ENCODE results near the gene LARP4B.

Gene LARP4B

DNA sequence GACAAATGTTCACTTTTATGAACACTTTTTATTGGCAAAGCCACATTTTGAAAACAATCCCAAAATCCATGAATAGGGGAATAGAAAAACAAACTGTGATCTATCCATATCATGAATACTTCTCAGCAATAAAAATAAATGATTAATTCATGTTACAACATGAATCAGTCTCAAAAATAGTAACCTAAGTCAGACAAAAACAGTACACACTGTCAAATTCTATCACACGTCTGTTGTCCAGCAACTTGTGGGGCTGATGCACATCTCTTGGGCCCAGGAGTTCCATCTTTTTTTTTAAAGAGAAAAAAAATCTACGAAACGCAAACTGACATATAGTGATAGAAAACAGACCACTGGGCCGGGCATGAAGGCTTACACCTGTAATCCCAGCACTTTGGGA is 71.0 kb downstream of the LARP4B start:
- no peak for DNase-seq

DNA sequence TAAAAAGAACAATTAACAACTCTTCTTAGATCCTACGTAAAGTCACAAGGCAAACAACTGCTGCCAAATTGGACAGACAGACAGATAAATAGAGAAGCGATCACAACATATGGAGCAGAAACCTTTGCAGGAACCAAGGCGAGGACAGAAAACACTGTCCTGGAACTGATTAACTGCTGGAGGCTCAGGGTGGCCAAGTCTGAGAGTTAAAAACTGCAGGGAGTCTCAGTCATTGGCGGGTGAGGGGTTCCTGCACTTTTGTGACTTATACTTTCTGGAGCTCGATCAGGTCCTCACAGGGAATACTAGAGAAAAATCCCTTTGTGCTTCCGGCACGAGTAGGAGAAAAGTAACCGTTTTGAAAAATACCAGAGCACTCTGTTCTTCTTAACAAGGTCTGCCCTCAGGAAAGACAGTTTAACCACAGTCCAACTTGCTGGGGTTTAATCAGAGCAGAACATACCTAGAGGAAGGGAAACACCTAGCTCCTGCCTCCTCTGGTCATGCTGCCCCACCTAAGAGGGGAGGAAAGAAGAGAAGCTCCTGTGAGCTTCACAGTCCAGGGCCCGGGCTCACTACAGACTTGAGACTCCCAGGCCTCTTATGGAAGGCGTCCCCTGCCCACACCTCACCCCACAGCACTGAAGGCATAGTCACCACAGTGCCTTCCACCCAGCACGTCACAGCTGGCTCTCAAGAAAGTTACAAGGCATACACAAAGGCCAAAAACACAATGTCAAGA is 74.9 kb downstream of the LARP4B start:
- no peak for DNase-seq

DNA sequence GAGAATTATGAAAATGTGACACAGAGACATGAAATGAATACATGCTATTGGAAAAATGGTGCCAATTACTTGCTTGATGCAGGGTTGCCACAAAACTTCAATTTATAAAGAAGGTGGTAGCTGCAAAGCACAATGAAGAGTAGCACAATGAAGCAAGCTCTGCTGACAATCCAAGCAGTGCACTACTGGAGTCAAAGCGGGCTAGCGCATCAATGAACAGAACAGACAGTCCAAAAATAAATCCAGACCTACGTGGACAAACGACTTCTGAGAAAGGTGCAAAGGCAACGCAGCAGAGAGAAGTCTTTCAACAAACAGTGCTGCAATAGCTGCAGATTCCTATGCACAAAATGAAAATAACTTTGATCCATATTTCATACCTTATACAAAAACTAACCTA is 75.8 kb downstream of the LARP4B start:
- no peak for DNase-seq

DNA sequence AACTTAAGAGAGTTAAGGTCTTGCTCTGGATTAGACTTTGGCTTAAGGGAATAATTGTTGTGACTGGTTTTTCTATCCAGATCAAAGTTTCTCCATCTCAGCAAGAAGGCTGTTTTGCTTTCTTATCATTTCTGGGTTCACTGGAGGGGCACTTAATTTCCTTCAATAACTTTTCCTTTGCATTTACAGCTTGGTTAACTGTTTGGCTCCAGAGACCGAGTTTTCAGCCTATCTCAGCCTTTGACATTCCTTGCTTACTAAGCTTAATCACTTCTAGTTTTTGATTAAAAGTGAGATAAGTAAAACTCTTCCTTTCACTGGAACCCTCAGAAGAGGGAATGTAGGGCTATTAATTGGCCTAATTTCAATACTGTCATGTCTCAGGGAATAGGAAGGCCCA is 76.4 kb downstream of the LARP4B start:
- DNase-seq: no peak

DNA sequence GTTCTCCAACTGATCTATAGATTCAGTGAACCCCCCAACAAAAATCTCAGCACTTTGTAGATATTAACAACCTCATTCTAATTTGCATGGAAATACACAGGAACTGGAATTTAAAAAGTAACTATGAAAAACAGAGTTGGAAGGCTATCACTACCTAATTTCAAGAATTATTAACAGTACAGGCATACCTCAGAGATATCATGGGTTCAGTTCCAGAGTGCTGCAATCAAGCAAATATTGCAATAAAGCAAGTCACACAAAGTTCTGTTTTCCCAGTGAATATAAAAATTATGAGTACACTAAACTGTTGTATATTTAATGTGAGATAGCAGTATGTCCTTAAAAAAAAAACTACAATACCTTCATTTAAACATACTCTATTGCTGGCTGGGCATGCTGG is 78.5 kb downstream of the LARP4B start:
- no peak for DNase-seq

DNA sequence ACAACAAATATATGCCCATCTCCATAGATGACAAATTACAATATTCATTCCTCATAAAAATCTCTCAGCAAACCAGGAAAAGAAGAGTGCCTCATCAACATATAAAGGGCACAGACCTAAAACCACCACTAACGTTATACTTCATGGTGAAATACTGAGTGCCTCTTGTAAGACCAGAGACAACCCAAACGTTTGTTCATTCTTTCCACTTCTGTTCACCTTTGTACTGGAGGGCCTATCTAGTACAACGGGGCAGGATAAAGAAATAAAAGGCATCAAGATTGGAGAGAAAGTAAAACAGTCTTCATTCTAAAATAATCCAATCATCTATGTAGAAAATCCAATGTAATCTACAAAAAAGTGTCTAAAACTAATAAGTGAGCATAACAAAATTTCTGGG is 79.1 kb downstream of the LARP4B start:
- no peak for DNase-seq

DNA sequence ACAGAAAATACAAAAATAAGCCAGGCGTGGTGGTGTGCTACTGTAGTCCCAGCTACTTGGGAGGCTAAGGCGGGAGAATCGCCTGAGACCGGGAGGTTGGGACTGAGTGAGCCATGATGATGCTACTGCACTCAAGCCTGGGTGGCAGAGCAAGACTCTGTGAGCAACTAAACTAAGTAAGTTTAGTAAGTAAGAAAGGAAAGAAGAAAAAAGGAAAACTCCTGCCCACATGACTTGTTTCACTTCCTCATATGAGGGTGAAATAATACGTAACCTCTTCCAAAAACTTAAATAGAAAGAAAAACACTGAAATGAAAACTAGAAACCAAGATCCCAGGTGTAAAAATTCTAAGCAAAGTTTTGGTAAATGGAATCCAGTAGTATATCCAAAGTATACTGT is 79.6 kb downstream of the LARP4B start:
- DNase-seq: no peak

DNA sequence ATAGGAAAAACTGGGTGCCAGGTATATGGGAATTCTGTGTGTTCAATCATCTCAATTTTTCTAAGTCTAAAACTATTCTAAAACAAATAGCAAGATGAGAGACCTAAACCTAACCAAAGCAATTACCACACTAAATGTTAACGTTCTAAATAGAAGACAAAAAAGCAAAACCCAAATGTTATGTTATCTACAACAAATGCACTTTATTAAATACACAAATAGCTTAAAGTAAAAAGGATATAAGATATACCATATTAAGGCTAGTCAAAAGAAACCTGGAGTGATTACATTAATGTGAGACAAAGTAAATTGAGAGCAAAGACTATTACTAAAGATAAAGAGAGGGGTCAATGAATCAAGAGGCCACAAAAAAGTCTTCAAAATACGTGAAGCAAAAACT is 81.4 kb downstream of the LARP4B start:
- no peak for DNase-seq

DNA sequence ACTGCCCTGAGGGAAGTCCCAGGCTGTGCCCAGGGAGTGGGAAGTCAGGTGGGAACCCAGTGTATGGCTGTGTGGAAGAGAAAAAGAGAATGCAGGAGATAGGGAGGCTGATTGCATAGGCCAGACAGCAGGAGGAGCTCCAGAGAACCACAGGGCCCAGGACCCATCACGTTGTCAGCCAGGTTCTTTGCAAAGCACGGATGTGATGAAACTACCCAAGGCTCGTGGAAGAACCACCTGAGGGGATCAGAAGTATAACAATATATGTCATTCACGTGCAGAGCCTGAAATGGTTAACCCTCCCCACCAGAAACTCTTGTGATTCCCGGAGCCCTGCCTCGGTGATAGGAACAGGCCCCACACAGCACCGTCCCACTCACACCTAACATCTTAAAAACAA is 83.6 kb downstream of the LARP4B start:
- no peak for DNase-seq

DNA sequence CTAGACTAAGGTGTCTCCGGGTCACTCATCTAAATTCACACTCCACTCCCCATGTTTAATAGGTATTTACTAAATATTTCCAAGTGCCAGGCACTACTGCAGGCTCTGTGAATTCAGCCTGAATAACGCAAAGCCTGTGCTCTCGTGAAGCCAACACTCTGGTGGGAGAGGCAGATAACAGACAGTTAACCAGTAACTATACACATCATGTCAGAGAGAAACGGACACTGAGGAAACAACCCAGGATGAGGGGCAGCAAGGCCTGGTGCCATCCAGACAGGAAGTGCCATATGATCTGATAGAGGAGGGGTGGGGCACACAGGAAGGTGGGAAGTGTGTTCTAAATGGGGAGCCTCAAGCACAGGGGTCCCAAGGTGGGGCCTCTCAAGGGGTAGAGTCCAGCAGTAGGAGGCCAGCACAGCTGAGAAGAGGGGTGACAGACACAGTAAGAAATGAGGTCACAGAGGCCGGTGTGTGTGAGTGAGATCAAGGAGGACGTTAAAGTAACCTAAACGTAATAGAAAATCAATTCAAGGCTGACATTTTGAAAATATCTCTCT is 85.3 kb downstream of the LARP4B start:
- DNase-seq: no peak

DNA sequence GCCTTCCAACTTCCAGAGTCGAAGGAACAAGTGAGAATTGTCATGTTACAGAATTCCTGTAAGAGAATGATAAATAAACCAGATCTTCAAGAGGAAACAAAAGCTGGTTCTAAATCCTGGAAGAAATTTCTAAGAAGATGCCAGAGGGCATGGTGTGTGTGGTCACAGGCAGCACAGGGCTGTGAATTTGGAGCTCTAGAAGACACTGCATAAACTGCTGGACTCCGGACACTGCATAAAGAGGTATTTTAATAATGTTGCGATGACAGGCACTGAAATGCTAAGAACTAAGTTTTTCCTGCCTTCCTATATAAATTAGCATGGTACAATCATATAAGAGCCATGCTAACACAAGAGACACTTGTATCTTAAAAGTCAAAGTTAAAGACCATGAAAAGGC is 86.0 kb downstream of the LARP4B start:
- no peak for DNase-seq

DNA sequence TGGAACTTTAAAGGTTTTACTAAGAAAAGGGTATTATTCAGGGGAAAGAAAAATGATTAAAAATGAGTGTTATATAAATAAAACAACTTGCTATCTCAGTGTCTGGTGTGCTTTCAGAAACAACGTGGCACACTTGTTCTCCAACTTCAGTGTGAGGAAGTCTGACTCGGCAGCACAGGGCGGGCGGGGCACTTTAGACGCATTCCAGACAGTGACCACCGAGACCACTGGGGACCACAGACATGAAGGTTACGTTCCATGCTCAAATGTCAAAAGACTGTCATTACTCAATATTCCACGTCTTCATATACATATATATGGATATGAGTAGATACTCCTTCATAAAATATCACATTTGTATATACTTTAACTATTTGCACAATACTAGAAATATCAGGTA is 87.0 kb downstream of the LARP4B start:
- DNase-seq: no peak

DNA sequence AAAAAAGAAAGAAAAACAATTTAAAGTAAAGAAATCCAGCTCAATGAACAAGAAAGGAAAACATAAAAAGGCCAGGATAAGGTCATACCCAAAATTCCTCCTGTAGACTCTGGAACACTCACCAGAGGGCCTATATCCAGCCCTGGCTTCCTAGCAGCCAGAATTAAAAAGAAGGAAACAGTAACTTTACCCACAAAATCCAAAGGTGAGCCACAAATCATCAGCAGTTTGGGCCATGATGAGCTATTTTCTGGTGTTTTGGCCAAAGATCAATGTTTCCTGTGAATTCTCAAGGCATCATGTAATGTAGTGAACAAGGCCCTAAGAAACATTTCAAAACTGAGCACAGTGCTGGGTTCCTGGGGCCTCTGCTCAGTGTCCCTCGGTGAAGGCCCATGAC is 87.8 kb downstream of the LARP4B start:
- no peak for DNase-seq

DNA sequence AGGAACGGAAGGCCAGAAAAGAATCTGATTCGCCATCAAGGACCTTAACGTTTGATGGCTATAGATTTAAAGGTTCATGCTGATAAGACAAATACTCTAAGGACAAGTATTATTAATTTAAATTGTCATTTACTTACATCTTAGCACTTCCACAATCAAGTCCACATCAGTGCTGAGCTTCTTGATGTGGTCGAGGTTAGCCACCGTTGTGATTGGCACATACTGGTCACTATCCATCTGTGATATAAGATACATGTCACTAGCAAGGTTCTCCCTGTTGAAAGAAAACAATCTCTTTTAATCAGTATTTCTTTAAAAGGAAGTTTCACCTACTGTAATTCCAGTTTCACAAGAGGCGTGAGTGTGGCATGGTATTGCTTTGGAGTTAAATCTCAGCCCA is 88.7 kb downstream of the LARP4B start:
- DNase-seq: no peak

DNA sequence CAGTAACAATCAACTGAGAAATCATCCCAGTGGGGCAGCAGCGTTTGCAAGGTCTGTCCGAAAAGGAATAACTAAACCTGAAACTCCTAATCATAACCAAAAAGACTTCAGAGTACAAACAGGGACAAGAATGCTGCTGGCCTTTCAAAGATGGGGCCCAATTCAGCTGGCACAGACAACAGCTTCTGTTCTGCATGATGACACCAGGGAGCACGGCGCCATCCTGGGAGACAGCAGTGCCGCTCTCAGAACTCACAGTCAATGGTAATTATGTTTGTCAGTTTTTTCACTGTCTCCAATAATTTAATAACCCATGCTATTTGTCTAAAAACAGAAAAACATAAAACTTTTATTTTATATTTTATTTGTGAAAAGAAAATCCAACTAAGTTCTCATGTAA is 90.0 kb downstream of the LARP4B start:
- DNase-seq: no peak

DNA sequence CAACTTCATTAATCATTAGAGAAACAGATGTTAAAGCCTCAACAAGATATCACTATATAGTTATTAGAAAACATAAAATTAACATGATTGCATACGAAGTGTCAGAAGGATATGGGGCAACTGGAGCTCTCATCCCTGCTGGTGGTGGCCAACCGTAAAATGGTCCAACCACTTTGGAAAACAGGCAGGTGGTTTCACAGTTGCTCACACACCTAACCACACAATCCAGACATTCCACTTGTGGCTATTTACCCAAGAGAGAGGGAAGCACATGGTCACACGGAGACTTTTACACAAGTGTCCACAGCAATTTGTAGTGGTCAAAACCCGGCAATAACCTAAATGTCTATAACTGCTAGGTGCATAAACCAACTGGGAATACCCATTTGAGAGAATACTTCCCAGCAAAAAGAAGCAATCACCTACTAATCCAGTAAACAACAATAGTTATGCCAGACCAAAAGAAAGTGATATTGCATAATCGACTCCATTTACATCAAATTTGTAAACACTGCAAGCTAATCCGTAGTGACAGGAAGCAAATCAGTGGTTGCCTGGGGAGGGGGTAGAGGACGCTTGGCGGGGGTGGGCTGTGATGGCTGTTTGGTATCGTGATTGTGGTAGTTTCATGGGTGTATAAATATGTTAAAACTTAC is 91.8 kb downstream of the LARP4B start:
- no peak for DNase-seq

DNA sequence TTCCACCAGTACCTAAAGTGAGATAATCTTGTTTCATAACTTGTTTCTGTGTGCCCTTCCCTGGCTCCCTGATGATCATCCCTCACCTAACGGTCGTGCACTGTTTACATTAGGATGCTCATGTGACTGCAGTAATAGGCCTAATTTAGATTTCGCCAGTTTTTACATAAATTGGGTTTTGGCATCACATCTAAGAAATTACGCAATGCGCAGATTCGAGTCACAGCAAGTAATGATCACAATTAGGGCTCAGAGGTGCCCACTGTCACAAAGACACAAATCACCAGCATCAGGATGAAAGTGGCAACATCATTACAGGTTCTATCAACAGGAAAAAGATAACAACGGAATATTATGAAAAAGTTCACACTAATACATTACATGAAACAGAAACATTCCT is 94.7 kb downstream of the LARP4B start:
- no peak for DNase-seq

DNA sequence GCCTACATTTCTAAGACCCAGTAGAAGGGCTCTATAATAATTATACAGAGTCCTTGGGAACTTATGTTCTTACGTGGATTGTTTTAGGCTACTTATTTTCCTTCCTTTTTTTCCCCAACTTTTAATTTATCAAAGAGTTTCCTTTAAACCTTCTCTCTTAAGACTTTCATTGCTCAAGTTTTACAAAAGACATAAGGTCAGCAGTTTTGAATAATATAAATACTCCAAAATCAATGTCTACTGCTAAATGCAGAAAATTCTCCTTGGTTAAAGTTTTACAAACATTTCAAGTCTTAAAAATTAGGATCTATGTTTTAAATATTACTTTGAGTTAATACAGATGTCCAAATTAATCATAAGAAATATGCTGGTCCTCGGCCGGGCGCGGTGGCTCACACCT is 97.0 kb downstream of the LARP4B start:
- DNase-seq: no peak

DNA sequence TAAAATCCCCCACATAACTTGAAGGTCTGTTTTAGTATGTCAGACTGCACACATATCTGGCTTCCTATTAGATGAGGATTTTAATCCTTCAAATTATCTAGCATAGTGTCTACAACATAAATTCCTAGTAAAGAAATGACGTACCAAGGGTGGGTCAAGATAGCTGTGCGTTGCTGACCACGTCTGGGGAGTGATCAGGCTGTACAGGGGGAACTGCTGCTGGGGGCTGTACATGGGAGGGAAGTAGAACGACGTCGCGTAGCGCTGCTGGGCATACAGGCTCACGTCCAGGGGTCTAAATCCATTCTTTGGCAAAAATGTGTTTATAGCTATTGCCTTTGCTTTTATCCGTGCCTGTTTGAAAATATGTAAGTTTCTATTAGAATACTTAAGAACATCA is 102.3 kb downstream of the LARP4B start:
- DNase-seq: no peak

DNA sequence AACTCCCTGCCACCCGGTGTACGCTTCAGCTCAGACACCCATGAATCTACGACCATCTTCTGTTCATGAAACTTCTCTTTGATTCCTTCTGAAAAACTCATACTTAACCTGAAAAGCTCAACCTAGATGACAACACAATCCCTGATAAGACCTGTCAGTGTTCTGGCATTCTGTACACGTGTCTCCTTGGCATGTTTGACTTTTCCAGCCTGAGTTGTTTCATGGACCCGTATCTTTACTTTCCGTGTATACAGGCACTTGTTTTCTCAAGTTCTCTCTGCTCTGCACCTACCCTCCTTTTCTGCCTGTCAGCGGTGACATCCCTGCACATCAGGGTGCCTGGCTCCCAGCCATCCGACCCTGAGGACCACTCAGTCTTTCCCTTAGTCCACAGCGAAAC is 103.3 kb downstream of the LARP4B start:
- no peak for DNase-seq

DNA sequence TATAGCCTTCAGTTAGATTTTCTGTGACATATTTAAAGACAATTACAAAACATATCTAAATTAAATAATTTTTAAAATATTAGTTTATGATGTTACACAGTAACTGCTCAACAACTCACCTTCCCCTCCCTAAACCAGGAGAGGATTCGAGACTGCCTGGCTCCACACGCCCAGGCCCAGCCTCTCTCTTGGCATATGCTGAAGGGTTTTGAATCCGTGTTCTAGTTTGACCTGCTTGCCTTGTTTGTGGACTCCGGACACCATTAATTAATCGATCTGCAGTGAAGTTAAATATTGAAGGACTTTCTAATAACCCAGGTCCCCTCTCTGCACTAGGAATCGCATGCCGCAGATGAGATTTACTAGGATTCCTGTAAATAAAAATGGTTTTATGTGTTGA is 106.6 kb downstream of the LARP4B start:
- no peak for DNase-seq

DNA sequence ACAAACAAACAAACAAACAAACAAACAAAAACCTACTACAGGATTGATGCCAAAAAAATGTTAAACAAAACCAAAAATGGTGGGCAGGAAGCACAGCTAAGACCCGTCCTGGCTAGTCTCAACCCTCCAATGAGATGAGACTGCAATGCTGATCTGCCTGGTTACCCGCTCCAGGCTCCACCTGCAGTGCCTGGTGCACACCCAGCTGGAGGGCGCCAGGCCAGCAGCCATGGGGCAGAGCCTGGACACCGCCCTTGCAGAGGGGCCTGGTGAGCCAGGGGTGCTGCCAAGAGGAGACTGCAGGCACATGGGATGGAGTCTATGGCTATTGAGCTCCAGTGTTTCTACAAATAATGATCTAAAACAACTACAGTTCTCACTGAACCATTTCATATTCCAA is 107.0 kb downstream of the LARP4B start:
- DNase-seq: no peak

DNA sequence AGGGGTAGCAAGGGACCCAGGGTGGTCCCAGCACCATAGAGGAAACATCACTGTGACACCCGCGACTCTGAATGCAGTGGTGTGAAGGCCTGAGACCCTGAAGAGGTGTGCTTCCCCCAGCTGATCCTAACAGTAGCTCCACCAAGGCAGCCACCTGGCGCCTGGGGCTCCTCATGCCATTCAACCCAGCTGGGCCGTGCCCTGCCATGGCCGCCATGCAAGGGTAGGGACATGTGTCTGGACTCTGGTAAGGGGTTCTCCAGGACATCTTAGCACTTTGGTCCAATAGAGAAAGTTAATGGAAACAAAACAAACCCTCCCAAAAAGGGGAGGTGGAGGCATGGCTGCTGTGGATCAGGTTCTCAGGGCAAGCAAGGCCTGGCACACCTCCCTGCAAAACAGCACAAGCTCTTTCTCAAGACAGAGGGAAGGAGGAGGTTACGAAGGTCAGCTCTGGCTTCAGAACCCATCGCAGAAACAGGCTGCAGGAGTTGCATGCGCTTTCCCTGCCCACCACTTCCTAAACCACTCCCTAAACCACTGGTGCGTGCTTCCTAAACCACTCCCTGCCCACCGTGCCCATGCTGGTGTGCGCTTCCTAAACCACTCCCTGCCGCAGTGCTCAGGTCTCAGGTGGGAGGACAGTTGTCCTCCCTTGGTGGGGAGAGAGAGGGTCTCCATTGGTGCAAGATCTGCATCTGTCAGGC is 108.7 kb downstream of the LARP4B start:
- DNase-seq: no peak

DNA sequence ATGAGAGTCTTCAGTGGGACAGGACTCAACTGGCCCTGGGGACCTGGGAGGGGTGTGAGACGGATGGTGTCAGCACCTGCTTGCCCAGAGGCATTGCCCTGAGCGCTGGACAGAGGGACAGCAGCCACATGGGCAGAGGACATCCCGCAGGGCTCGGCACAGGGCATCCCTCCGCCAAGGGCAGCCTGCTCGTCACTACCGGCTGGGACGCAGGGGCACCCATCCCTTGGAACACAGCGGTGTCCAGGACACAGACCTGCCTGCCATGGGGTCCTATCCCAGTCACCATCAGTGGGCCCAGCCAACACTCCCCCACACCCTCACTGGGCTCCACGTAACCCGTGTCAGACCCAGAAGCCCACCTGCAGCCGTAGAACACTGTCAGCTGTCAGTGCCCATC is 109.3 kb downstream of the LARP4B start:
- DNase-seq: no peak

Measured in SW 1271 (cell line).